ENCODE data around the gene ZDHHC7. TPM values are rescaled to one million over a fixed set of nuclear protein-coding genes. Genes with fewer than 3 reads are reported as not detected.

Gene ZDHHC7
- total and polyA plus RNA-seq, 9 of the 15 experiments (the other 6 are each of a cell fraction or from before 2014, with no cell fraction given) = 1.7 to 49.7 (median 37.4) TPM

DNA sequence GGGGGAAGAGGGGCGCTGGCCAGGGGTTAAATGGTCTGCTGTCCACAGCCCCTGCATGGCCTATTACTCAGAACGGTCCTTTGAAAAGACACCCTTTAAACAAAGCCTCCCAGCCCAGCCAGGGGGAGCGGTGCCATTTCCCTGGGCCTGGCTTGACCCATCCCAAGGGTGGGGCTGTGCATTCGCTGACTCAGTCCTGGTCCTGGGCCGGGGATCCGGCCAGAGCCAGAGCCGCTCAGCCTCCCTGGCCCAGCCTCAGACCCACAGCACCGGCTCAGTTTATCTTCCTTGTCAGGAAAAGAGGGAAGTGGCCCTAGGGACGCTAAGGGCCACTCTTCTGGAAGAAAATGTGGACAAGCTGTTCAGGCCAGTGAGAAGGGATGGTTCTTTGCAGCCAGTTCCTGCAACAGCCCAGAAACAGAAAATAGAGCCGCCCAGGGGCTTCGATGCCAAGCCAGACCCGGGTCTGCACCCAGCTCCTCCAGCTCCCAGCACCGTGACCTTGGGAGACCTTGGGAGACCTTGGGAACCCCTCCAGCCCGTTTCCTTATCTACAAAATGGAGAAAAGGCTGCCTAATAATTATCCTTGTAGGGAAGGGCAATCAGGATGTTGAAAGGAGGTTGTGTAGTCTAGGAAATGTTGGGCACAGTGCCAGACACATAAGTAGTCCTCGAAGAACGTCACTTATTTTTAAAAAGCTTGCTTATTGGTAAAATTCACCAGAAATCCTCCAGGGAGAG is 82.5 kb downstream of the ZDHHC7 start (continued):
- TF ChIP-seq CTBP1 (IDR thresholded peaks at IDR 0.05; ENCODE audit: borderline replicate concordance) (peak; percentile 35; the same call in 1 of the 2 replicates), IFI16 (CRISPR knock-in tag; IDR thresholded peaks at IDR 0.05) (no peak), KAT7 (CRISPR knock-in tag; IDR thresholded peaks at IDR 0.05; ENCODE audit: borderline replicate concordance) (no peak), ETS1 (conservative IDR thresholded peaks at IDR 0.05; ENCODE audit: control insufficient read depth, low read depth, low read length) (no peak), BRD9 (IDR thresholded peaks at IDR 0.05; ENCODE audit: low read depth, partially characterized antibody) (no peak), MCM3 (IDR thresholded peaks at IDR 0.05) (no peak), CBX5 (IDR thresholded peaks at IDR 0.05; ENCODE audit: borderline replicate concordance, low read depth) (no peak), KDM4B (IDR thresholded peaks at IDR 0.05; ENCODE audit: borderline replicate concordance in 2 of 2, low read depth in 1 of 2) (no peak), ELF1 (tag; IDR thresholded peaks at IDR 0.05) (no peak), ZNF76 (CRISPR knock-in tag; IDR thresholded peaks at IDR 0.05; ENCODE audit: borderline replicate concordance) (no peak), ZBTB9 (CRISPR knock-in tag; IDR thresholded peaks at IDR 0.05) (no peak), ZC3H11A (IDR thresholded peaks at IDR 0.05; ENCODE audit: low read depth, low read length) (no peak), ARID4B (CRISPR knock-in tag; IDR thresholded peaks at IDR 0.05) (no peak), ZNF143 (CRISPR knock-in tag; IDR thresholded peaks at IDR 0.05) (no peak), RAD51 (IDR thresholded peaks at IDR 0.05; ENCODE audit: borderline replicate concordance, low read depth) (no peak)
- TF ChIP-seq, protein P1, sequence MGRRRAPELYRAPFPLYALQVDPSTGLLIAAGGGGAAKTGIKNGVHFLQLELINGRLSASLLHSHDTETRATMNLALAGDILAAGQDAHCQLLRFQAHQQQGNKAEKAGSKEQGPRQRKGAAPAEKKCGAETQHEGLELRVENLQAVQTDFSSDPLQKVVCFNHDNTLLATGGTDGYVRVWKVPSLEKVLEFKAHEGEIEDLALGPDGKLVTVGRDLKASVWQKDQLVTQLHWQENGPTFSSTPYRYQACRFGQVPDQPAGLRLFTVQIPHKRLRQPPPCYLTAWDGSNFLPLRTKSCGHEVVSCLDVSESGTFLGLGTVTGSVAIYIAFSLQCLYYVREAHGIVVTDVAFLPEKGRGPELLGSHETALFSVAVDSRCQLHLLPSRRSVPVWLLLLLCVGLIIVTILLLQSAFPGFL (CRISPR knock-in tag; IDR thresholded peaks at IDR 0.05) = no peak
- TF ChIP-seq, protein P2, sequence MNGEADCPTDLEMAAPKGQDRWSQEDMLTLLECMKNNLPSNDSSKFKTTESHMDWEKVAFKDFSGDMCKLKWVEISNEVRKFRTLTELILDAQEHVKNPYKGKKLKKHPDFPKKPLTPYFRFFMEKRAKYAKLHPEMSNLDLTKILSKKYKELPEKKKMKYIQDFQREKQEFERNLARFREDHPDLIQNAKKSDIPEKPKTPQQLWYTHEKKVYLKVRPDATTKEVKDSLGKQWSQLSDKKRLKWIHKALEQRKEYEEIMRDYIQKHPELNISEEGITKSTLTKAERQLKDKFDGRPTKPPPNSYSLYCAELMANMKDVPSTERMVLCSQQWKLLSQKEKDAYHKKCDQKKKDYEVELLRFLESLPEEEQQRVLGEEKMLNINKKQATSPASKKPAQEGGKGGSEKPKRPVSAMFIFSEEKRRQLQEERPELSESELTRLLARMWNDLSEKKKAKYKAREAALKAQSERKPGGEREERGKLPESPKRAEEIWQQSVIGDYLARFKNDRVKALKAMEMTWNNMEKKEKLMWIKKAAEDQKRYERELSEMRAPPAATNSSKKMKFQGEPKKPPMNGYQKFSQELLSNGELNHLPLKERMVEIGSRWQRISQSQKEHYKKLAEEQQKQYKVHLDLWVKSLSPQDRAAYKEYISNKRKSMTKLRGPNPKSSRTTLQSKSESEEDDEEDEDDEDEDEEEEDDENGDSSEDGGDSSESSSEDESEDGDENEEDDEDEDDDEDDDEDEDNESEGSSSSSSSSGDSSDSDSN (IDR thresholded peaks at IDR 0.05; ENCODE audit: borderline replicate concordance in 1 of 2, low read depth in 2 of 2, low read length in 2 of 2) = peak in 1 of 2 experiments; percentile 42; a peak in 1 of 4 replicates

Measured in K562 (cell line).